Mononuclear cell (primary cell): ENCODE results near the gene CLASP1. TPM values are rescaled to one million over a fixed set of nuclear protein-coding genes. Genes with fewer than 3 reads are reported as not detected.
"Not testable (repeated sequence)": the region's sequence is repeated elsewhere in the genome, so short reads cannot be mapped to it uniquely, and the experiment has no call there.

Source experiments
- H3K27me3 ChIP-seq: 2 replicates; pipeline ENCODE4 v1.6.0; 2011; ENCODE audit warnings: low read length, control low read depth; ENCODE audit not compliant: insufficient read depth
- H3K4me1 ChIP-seq: 2 replicates; pipeline ENCODE4 v1.5.1; 2011; ENCODE audit warnings: mild to moderate bottlenecking, low read length, control low read depth; ENCODE audit not compliant: insufficient read depth
- H3K4me3 ChIP-seq: 2 replicates; pipeline ENCODE4 v1.5.1; 2011; ENCODE audit warnings: mild to moderate bottlenecking, low read length, moderate library complexity
- H3K9me3 ChIP-seq: 2 replicates; pipeline ENCODE4 v1.5.1; 2011; ENCODE audit warnings: low read depth, mild to moderate bottlenecking, control low read depth, low read length
- total RNA-seq: library from RNA; depleted of rRNA; stranded (reverse); fragments of >200 nt; gene quantifications from one replicate; pipeline ENCODE4 v1.2.3, GENCODE V29; 2012

The CLASP1 gene
- 74.6 TPM for total RNA-seq

DNA sequence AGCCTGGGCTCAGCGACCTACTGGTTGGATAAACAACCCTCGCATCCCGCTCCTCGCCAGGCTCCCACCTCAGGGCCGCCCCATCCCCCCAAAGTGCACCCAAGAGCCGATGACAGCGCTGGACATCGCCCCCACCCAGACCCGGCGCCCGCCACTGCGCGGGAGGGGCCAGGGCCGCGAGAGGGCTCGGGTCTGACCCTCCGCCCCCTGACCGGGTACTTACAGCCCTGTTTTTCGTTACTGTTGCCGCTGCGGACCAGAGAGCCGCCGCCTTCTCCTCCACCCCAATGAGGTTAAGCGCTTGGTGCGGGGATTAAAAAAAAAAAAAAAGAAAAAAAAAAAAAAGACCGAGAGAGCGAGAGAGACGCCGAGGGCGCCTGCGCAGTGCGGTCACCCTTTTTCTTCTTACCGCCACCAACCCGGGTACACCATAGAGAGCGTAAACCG lies at the start of gene CLASP1:
TSS of gene CLASP1 (minus strand) at position 314 of the 447 bp plus-strand sequence. CDS start 43,567 bp downstream, outside the sequence.
- H3K4me1 ChIP-seq: peaks cover 47% of the 10 kb centered on the region
- H3K9me3 ChIP-seq: no peaks in the 10 kb centered on the region
- H3K4me3 ChIP-seq: peak within 1 kb of the TSS; percentile 85
- H3K27me3 ChIP-seq: no peaks in the 10 kb centered on the region

DNA sequence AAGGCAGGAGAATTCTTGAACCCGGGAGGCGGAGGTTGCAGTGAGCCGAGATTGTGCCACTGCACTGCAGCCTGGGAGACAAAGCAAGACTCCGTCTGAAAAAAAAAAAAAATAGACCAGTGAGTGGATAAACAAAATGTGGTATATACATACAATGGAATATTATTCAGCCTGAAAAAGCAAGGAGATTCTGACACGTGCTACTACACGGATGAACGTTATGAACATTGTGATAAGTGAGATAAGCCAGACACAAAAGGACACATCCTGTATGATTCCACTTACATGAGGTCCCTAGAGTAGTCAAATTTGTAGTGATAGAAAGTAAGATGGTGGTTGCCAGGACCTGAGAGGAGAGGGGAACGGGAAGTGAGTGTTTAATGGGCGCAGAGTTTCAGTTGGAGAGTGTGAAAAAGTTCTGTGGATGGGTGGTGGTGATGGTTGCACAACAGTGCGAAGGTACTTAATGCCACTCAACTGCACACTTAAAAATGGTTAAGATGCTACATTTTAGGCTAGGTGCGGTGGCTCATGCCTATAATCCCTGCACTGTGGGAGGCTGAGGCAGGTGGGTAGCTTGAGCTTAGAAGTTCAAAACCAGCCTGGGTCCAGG lies 49.2 kb upstream of the CLASP1 start:
- Histone ChIP-seq H3K4me1 (peaks cover 31% of the 10 kb centered on the region), H3K27me3 (no peaks in the 10 kb centered on the region), H3K4me3 (no peak overlapping the region), H3K9me3 (no peaks in the 10 kb centered on the region)

DNA sequence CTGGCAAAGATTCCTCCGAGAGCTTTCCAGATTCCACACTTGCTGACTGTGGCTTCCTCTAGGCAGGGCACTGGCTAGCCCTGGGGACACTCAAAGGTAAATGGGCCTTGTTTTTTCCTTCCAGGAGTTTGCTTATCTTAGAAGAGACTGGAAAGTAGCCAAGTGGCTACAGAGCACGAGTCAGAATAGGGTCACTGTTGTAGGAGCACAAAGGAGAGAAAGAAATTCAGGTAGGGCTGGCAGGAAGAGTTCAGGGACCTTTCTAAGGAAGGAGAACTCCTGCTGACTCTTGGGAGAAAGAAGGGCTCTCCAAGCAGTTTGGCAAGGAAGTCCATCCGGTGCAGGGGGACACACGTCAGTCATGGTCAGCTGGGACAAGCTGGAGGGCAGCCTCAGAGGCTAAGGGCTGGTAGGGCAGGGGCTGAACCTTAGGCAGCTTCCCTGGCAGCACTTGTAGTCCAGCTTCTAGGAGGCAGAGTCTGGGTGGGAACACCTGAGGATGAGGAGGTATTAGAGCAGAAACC lies 47.9 kb upstream of the CLASP1 start:
- Histone ChIP-seq H3K9me3 (no peaks in the 10 kb centered on the region), H3K4me3 (no peak overlapping the region), H3K27me3 (no peaks in the 10 kb centered on the region), H3K4me1 (peaks cover 31% of the 10 kb centered on the region)

DNA sequence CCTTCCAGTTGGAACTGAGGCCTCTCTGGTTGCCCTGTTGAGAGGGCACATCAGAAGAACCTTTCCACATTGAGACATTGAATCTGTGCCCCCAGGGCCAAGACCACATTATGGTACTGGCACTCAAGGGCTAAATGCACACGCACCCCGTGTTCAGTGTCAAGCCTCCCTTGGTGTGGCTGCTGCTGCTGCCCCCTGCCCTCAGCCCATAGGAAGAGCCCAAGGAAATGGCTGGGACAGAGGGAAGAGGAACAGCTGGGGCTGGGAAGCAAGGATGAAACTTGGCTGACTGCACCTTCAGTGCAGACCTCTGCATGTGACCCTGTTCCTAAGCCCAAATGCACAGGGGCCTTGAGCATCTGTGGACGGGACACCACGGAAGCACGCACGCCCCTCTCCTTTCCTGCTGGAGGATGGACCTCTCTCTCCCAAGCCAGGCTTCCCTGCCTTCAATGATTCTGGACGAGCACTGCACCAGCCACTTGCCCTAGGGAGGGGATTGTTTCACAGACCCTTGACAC lies 47.2 kb upstream of the CLASP1 start:
- H3K27me3 ChIP-seq: no peaks in the 10 kb centered on the region
- no peaks in the 10 kb centered on the region for H3K9me3 ChIP-seq
- peaks cover 30% of the 10 kb centered on the region for H3K4me1 ChIP-seq
- H3K4me3 ChIP-seq: no peak overlapping the region

DNA sequence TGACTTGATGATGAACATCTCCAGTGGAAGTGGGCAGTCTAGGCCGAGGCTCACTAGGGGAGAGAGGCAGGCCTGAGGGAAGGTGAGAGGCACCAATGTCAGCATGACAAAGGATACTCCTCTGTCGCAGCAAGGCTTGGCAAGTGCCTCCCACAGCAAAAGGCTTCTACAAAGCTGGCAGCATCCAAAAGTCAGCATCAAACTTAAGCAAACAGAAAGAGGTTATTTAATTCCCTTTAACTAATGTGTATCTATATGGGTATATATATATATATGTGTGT lies 45.8 kb upstream of the CLASP1 start:
- Histone ChIP-seq H3K4me3 (no peak overlapping the region), H3K4me1 (peaks cover 17% of the 10 kb centered on the region), H3K9me3 (no peaks in the 10 kb centered on the region), H3K27me3 (no peaks in the 10 kb centered on the region)

DNA sequence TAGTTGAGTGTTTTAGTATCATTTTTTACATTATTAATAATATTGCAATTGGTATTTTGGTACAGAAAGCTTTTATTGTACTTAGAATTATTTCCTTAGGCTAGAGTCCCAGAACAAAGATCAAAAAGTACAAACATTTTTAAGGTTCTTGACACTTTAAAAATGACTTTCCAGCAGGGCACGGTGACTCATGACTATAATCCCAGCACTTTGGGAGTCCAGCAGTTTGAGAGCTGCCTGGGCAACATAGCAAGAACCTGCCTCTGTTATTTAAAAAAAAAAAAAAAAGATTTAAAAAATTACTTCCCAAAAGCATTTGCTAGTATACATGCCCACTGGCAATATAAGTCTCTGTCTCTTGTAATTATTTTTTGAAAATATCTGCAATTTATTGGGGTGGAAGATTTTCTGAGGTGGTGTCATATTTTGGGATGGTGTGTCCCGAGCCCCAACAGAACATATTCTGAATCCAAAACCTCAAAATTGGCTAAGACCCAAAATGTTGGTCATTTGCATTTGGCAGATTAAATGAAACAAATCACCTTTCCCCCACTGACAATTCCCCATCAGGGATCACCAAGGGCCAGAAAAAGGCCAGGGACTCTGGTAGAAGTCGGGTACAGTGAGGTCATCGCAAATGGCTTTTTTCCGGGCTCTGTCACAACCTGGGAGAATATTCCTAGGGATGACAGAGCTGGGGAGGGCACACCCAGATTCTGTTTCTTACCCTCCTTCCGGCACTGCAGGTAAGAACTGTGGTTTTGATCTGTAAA lies 45.3 kb upstream of the CLASP1 start:
- H3K4me1 ChIP-seq: peaks cover 11% of the 10 kb centered on the region
- no peaks in the 10 kb centered on the region for H3K9me3 ChIP-seq
- no peaks in the 10 kb centered on the region for H3K27me3 ChIP-seq
- no peak overlapping the region for H3K4me3 ChIP-seq

DNA sequence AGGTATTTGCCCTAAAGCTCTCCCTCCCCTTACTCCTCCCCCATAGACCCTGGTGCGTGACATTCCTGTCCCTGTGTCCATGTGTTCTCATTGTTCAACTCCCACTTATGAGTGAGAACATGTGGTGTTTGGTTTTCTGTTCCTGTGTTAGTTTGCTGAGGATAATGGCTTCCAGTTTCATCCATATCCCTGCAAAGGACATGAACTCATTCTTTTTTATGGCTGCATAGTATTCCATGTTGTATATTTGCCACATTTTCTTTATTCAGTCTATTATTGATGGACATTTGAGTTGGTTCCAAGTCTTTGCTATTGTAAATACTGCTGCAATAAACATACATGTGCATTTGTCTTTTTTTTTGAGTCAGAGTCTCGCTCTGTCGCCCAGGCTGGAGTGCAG lies 41.3 kb upstream of the CLASP1 start:
- not testable (repeated sequence) for H3K9me3 ChIP-seq, H3K4me1 ChIP-seq, H3K4me3 ChIP-seq, H3K27me3 ChIP-seq

DNA sequence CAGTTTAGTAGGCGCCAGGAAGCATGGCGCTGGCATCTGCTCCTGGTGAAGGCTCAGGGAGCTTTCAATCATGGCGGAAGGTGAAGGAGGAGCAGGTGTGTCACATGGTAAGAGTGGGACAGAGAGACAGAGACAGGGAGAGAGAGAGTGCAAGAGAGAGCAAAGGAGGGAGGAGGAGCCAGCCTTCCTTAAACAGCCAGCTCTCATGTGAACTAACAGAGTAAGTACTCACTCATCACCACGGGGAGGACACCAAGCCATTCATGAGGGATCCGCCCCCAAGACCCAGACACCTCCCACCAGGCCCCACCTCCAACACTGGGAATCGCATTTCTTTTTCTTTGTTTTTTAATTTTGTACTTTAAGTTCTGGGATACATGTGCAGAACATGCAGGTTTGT lies 40.8 kb upstream of the CLASP1 start:
- no peaks in the 10 kb centered on the region for H3K27me3 ChIP-seq
- H3K9me3 ChIP-seq: no peaks in the 10 kb centered on the region
- no peak overlapping the region for H3K4me3 ChIP-seq
- H3K4me1 ChIP-seq: no peaks in the 10 kb centered on the region

DNA sequence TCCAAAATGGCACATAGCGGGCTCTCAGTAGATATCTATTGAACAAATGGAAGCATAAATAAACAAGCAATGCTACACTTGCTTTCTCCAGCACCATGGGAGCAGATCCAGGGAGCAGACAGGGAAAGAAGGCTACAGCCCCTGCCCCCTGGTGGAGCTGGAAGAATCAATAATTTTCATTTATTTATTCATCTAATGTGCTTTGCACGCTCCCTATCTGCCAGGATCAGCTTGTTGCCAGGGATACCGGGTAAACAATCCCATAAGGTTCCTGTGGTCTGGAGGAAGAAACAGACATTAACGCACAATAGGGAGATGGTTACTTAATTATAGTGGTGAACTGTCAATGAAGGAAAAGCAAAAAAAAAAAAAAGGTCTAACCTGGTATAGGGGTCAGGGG lies 40.1 kb upstream of the CLASP1 start:
- Histone ChIP-seq H3K4me1 (no peaks in the 10 kb centered on the region), H3K9me3 (no peaks in the 10 kb centered on the region), H3K4me3 (no peak overlapping the region), H3K27me3 (no peaks in the 10 kb centered on the region)

DNA sequence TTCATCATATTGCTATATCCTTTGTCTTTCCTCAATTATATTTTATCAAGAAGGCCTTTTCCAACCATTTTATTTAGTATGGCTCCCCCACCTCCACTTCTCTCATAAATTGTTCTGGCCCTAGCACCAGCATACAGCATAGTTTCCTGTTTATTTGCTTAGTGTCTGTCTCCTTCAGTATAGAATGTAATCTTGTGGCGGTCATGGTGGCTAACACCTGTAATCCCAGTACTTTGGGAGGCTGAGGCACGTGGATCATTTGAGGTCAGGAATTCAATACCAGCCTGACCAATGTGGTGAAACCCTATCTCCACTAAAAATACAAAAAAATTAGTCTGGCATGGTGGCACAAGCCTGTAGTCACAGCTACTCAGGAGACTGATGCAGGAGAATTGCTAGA lies 39.6 kb upstream of the CLASP1 start:
- no peaks in the 10 kb centered on the region for H3K27me3 ChIP-seq
- no peaks in the 10 kb centered on the region for H3K4me1 ChIP-seq
- H3K9me3 ChIP-seq: no peaks in the 10 kb centered on the region
- no peak overlapping the region for H3K4me3 ChIP-seq

DNA sequence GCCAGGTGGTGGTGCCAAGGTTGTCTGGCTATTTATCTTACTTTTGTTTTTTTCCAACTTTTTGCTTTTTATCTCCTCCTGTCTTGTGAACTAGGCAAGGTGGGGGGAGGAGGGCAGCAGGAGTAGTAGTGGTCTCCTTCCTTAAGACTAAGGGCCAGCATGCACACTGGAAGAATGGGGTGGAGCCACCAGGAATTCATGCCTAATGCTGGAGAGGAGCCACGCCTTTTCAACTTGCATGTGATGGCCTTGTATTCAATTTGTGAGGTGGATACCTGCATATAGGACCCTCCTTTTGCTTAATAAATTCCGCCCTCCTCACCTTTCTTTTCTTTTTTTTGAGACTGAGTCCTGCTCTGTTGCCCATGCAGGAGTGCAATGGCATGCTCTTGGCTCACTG lies 37.6 kb upstream of the CLASP1 start:
- no peaks in the 10 kb centered on the region for H3K4me1 ChIP-seq
- no peak overlapping the region for H3K4me3 ChIP-seq
- H3K27me3 ChIP-seq: no peaks in the 10 kb centered on the region
- H3K9me3 ChIP-seq: peaks cover 14% of the 10 kb centered on the region

DNA sequence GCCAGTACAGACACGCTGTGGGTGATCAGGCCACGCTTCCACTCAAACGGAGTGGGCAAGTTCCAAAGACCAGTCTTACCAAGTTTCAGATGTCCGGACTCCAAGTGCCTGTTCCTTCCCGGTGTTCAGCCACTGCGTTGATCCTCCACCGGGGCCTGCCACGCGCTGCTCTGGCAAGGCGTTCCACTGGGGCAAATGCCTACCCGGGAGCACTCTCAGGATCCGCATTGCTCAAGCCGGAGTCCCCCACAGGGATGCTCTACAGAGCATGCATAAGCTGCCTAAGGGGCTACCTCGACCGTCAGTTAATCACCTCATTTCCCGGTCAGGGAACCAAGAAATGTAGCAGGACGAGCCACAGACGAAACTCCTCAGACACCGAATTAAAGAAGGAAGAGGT lies 37.0 kb upstream of the CLASP1 start:
- H3K27me3 ChIP-seq: no peaks in the 10 kb centered on the region
- no peak overlapping the region for H3K4me3 ChIP-seq
- H3K9me3 ChIP-seq: peaks cover 21% of the 10 kb centered on the region
- no peaks in the 10 kb centered on the region for H3K4me1 ChIP-seq

DNA sequence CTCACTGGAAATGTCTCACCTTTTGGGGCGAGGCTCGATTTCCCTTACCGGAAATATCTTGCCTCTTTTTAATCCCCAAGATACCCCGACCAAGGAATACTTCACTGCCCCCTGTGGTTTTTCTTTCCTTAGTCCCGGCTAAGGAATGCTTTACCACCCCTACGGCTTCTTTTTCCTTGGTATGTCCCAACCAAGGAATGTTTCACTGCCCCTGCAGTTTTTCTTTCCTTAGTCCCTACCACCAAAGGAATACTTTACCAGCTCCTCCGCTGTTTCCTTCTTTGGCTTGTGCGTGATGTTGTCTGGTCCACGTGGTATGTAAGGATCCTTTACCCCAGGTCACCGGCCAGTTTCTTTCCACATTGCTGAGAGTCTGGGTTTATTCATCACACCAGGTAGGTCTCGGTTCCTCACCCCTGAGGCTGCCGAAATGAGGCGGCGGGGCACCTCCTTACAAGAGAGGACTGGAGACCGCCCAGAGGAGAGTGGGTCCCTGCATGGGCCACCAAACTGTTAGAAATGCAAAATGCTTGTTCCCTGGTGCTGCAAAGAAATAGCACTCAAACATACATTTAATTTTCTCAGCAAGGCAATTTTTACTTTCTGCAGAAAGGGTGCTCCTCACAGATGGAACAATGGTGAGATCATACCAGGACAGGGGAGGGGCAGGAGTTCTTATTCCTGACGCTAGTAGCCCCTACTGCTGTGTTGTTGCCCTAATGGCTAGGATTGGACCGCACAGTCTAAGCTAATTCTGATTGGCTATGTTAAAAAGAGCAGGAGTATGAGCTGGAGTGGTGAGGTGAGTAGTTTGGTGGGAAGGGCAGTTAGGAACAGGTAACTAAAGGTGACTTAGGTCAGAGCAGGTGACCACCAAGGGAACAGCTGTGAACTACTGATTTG lies 33.4 kb upstream of the CLASP1 start:
- Histone ChIP-seq H3K4me1 (no peaks in the 10 kb centered on the region), H3K9me3 (peaks cover 23% of the 10 kb centered on the region), H3K4me3 (no peak overlapping the region), H3K27me3 (no peaks in the 10 kb centered on the region)

DNA sequence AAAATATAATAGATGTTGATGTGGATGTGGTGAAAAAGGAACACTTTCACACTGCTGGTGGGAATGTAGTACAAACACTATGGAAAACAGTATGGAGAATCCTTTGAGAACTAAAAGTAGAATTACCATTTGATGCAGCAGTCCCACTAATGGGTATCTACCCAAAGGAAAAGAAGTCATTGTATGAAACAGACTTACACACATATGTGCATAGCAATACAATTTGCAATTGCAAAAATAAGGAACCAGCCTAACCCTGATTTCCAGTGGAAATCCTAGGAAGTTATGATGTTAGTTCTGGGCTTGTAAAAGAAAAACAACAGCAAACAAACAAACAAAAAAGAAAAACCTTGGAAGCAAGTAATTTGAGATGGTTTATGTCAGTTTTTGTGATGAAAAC lies 28.6 kb upstream of the CLASP1 start:
- H3K4me3 ChIP-seq: no peak overlapping the region
- no peaks in the 10 kb centered on the region for H3K4me1 ChIP-seq
- H3K9me3 ChIP-seq: peaks cover 33% of the 10 kb centered on the region
- H3K27me3 ChIP-seq: no peaks in the 10 kb centered on the region

DNA sequence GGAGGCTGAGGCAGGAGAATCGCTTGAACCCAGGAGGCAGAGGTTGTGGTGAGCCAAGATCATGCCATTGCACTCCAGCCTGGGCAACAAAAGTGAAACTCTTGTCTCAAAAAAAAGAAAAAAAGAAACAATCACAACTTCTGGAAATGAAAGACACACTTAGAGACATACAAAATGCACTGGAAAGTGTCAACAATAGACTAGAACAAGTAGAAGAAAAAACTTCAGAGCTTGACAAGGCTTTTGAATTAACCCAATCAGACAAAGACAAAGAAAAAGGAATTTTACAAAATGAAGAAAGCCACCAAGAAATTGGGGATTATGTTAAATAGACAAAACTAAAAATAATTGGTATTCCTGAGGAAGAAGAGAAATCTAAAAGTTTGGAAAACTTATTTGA lies 22.4 kb upstream of the CLASP1 start:
- not testable (repeated sequence) for H3K4me1 ChIP-seq

More for the DNA sequence above, 22.4 kb upstream of the CLASP1 start:
- H3K27me3 ChIP-seq, H3K4me3 ChIP-seq: not testable (repeated sequence)
- peaks cover 23% of the 10 kb centered on the region for H3K9me3 ChIP-seq
